Caco-2 (cell line): ENCODE results near the gene SP4. TPM values are rescaled to one million over a fixed set of nuclear protein-coding genes. Genes with fewer than 3 reads are reported as not detected.

ENCODE experiments used
- BruUV-seq: library from RNA; stranded (reverse); fragments of 400-500 nt; replicated peaks from 2 replicates; lab custom pipeline; 2021; lab: Mats Ljungman, UMichigan
- CTCF ChIA-PET: fragments of 300-600 bp; sonication (Branson Sonifier 250); formaldehyde crosslinking; loops from one replicate; lab custom pipeline; 2022; ENCODE audit warnings: antibody characterized with exemption; lab: Charles Lee
- POLR2A ChIA-PET: fragments of 300-600 bp; sonication (Branson Sonifier 250); formaldehyde crosslinking; loops from one replicate; lab custom pipeline; 2022; ENCODE audit warnings: antibody characterized with exemption; lab: Charles Lee
- DNase-seq, 2 experiments: peaks; one replicate each; pipeline versions ENCODE4 v3.0.0 to v3.0.0-alpha.2; 2020 to 2022
- H3K27me3 ChIP-seq: replicated peaks from 2 replicates; pipeline ENCODE4 v1.6.0; 2011; ENCODE audit warnings: low read length; ENCODE audit not compliant: control insufficient read depth, insufficient read depth
- H3K36me3 ChIP-seq: 2 replicates; pipeline ENCODE4 v1.5.1; 2011; ENCODE audit warnings: low read length; ENCODE audit not compliant: control insufficient read depth, insufficient read depth
- H3K4me1 ChIP-seq: fragments of 250-450 bp; sonication (Bioruptor Pico); 2 replicates; pipeline ENCODE4 v1.5.1; 2020; ENCODE audit warnings: mild to moderate bottlenecking
- H3K4me3 ChIP-seq: 2 replicates; pipeline ENCODE4 v1.5.1; 2011; ENCODE audit warnings: low read depth, mild to moderate bottlenecking, control low read depth, low read length
- H3K9me3 ChIP-seq: fragments of 250-450 bp; sonication (Bioruptor Pico); 2 replicates; pipeline ENCODE4 v1.5.1; 2020; ENCODE audit warnings: mild to moderate bottlenecking, moderate library complexity
- H3K27ac Mint-ChIP-seq: one replicate; pipeline ENCODE4 v1.8.0; 2022; ENCODE audit warnings: mixed read lengths; ENCODE audit not compliant: unreplicated experiment
- H3K27me3 Mint-ChIP-seq: one replicate; pipeline ENCODE4 v1.8.0; 2022; ENCODE audit warnings: mixed read lengths; ENCODE audit not compliant: insufficient read depth, unreplicated experiment
- H3K36me3 Mint-ChIP-seq: one replicate; pipeline ENCODE4 v1.8.0; 2022; ENCODE audit warnings: mild to moderate bottlenecking, mixed read lengths; ENCODE audit not compliant: insufficient read depth, unreplicated experiment
- H3K4me1 Mint-ChIP-seq: one replicate; pipeline ENCODE4 v1.8.0; 2022; ENCODE audit warnings: low read depth, mixed read lengths; ENCODE audit not compliant: unreplicated experiment
- H3K4me3 Mint-ChIP-seq: one replicate; pipeline ENCODE4 v1.8.0; 2022; ENCODE audit warnings: mild to moderate bottlenecking, moderate library complexity, mixed read lengths; ENCODE audit not compliant: unreplicated experiment
- H3K9me3 Mint-ChIP-seq: one replicate; pipeline ENCODE4 v1.8.0; 2022; ENCODE audit warnings: mixed read lengths; ENCODE audit not compliant: unreplicated experiment
- intact Hi-C: fragments of 100-400 bp; cut with micrococcal nuclease; formaldehyde crosslinking; loops from one replicate; pipeline ENCODE4 v1.10.0; 2022; ENCODE audit not compliant: unreplicated experiment
- total RNA-seq: library from RNA; stranded (reverse); gene quantifications from 2 replicates; pipeline ENCODE4 v1.2.3, GENCODE V29; 2022
- TF ChIP-seq, protein P1 (sequence below), 2 experiments: fragments of 200-600 bp in 1 of 2; IDR thresholded peaks; 1 replicate in 1 of 2; 2 replicates in 1 of 2; pipeline versions ENCODE4 v1.5.1 to v1.8.0; 2011 to 2022; ENCODE audit warnings: antibody characterized with exemption in 1 of 2, control low read depth in 1 of 2, inconsistent platforms in 1 of 2, low read depth in 1 of 2, low read length in 1 of 2, mild to moderate bottlenecking in 1 of 2, moderate library complexity in 1 of 2; ENCODE audit not compliant: insufficient read depth in 1 of 2, severe bottlenecking in 1 of 2, unreplicated experiment in 1 of 2

The SP4 gene
- total RNA-seq, 1 experiment from 2014 or later, result 10.8 TPM

DNA sequence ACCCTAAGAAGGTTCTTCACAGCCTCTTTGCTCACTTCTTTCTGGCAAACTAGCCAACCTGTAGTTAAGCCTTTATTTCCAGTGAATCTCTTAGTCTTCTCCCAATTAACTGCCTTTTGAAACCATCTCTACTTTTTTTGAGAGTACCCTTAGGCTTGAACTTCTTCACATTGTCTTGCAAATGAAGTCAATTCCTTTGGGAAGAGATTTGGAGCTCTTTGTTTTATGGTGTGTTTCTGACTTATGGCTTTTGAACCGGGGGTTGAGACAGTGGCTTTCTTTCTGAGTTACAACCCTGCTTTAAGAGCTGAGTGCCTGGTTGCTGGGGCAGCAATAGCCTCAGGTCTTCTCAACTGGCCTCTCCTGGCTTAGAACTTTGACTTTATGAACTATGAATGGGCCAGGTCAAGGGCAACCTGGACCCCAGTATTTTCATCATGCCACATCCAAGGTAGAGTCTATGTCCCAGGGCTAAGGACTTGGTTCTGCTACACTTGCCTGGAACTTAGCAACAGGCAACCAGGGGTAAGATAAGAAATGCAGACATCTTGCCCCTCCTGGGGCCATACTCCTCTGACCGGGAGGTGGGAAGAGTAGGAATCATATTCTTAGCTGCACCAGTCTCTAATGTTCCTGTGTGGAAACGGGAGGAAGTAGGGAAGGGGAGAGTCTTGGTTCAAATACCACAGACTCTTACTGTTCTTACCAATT lies 53.0 kb downstream of the SP4 start:
- no peaks in the 10 kb centered on the region for H3K36me3 ChIP-seq
- H3K4me1 ChIP-seq, result no peaks in the 10 kb centered on the region
- peaks cover 6% of the 10 kb centered on the region for H3K36me3 Mint-ChIP-seq
- no peak overlapping the region for H3K4me3 ChIP-seq
- CTCF ChIA-PET, result interaction anchor here (0.7 to 1.0 kb wide), 2 partner anchors 16 to 266 kb away, joined by 3 to 4 read pairs; no protein-coding TSS in a partner anchor
- no peaks in the 10 kb centered on the region for H3K4me1 Mint-ChIP-seq
- POLR2A ChIA-PET, result no interaction called here
- peaks cover 3% of the 10 kb centered on the region; the same call in 1 of the 2 replicates for H3K9me3 ChIP-seq
- H3K27ac Mint-ChIP-seq, result no peak overlapping the region
- BruUV-seq, result no TSS peak
- DNase-seq, result no peak
- no peaks in the 10 kb centered on the region for H3K27me3 Mint-ChIP-seq
- H3K9me3 Mint-ChIP-seq, result no peaks in the 10 kb centered on the region
- intact Hi-C loops, result no loop called here
- no peaks in the 10 kb centered on the region for H3K27me3 ChIP-seq
- TF ChIP-seq, protein P1, sequence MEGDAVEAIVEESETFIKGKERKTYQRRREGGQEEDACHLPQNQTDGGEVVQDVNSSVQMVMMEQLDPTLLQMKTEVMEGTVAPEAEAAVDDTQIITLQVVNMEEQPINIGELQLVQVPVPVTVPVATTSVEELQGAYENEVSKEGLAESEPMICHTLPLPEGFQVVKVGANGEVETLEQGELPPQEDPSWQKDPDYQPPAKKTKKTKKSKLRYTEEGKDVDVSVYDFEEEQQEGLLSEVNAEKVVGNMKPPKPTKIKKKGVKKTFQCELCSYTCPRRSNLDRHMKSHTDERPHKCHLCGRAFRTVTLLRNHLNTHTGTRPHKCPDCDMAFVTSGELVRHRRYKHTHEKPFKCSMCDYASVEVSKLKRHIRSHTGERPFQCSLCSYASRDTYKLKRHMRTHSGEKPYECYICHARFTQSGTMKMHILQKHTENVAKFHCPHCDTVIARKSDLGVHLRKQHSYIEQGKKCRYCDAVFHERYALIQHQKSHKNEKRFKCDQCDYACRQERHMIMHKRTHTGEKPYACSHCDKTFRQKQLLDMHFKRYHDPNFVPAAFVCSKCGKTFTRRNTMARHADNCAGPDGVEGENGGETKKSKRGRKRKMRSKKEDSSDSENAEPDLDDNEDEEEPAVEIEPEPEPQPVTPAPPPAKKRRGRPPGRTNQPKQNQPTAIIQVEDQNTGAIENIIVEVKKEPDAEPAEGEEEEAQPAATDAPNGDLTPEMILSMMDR (IDR thresholded peaks at IDR 0.05; ENCODE audit: insufficient read depth in 1 of 2, low read depth in 1 of 2, low read length in 1 of 2, severe bottlenecking in 1 of 2, unreplicated experiment in 1 of 2), result no peak
- no peak overlapping the region for H3K4me3 Mint-ChIP-seq

DNA sequence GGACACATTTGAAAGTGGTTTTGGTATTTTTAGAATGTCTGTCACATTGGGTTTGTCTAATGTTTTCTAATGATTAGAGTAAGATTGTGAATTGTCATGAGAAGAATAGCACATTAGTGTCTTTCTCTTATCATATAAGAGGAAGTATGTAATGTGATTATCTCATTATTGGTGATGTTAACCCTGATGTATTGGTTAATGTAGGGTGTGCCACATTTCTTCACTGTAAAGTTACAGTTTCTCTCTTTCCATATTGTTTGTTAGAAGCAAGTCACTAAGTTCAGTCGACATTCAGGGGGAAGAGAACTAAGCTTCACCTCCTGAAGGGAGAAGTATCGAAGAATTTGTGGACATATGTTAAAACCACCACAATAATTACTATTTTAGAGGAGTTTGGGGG lies 58.6 kb downstream of the SP4 start:
- no peak for DNase-seq
- H3K9me3 ChIP-seq, result no peaks in the 10 kb centered on the region
- H3K27me3 ChIP-seq, result no peaks in the 10 kb centered on the region
- POLR2A ChIA-PET, result no interaction called here
- BruUV-seq, result no TSS peak
- Mint-ChIP-seq H3K27me3 (no peaks in the 10 kb centered on the region), H3K36me3 (peaks cover 4% of the 10 kb centered on the region), H3K9me3 (peaks cover 9% of the 10 kb centered on the region), H3K27ac (no peak overlapping the region), H3K4me3 (no peak overlapping the region), H3K4me1 (no peaks in the 10 kb centered on the region)
- H3K4me3 ChIP-seq, result no peak overlapping the region
- H3K4me1 ChIP-seq, result no peaks in the 10 kb centered on the region
- H3K36me3 ChIP-seq, result no peaks in the 10 kb centered on the region
- intact Hi-C loops, result no loop called here
- TF ChIP-seq, protein P1 (IDR thresholded peaks at IDR 0.05; ENCODE audit: insufficient read depth in 1 of 2, low read depth in 1 of 2, low read length in 1 of 2, severe bottlenecking in 1 of 2, unreplicated experiment in 1 of 2), result no peak
- CTCF ChIA-PET, result no interaction called here

DNA sequence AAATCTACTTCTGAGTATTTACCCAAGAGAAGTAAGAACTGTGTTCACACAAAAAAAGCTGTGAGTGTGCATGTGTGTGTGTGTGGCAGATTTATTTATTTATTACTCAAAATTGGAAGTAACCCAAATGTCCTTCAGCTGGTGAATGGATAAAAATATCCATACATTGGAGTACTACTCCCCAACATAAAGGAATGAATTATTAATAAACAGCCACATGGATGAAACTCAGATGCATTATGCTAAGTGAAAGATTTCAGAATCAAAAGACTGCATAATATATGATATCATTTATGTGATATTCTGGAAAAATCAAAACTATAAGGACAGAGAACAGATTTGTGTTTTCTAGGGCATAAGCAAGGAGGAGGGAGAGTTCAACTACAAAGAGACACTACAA lies 67.8 kb downstream of the SP4 start:
- TF ChIP-seq, protein P1 (IDR thresholded peaks at IDR 0.05; ENCODE audit: insufficient read depth in 1 of 2, low read depth in 1 of 2, low read length in 1 of 2, severe bottlenecking in 1 of 2, unreplicated experiment in 1 of 2), result no peak
- Mint-ChIP-seq H3K9me3 (peaks cover 31% of the 10 kb centered on the region), H3K36me3 (peaks cover 21% of the 10 kb centered on the region), H3K27ac (no peak overlapping the region), H3K27me3 (no peaks in the 10 kb centered on the region), H3K4me3 (no peak overlapping the region), H3K4me1 (no peaks in the 10 kb centered on the region)
- CTCF ChIA-PET, result no interaction called here
- H3K4me3 ChIP-seq, result no peak overlapping the region
- H3K9me3 ChIP-seq, result peaks cover 24% of the 10 kb centered on the region
- no TSS peak for BruUV-seq
- POLR2A ChIA-PET, result no interaction called here
- intact Hi-C loops, result loop anchor here (2.0 kb wide), 1 partner anchor 271 kb away; no protein-coding TSS in a partner anchor
- no peak for DNase-seq
- no peaks in the 10 kb centered on the region for H3K4me1 ChIP-seq
- H3K27me3 ChIP-seq, result no peaks in the 10 kb centered on the region
- H3K36me3 ChIP-seq, result no peaks in the 10 kb centered on the region
